ENCODE results near the gene AGBL2. TPM values are rescaled to one million over a fixed set of nuclear protein-coding genes. Genes with fewer than 3 reads are reported as not detected.

AGBL2 gene
- total and polyA plus RNA-seq, 9 of the 15 experiments (the other 6 are each of a cell fraction or from before 2014, with no cell fraction given), result 0.57 to 6.5 (median 1.3) TPM

DNA sequence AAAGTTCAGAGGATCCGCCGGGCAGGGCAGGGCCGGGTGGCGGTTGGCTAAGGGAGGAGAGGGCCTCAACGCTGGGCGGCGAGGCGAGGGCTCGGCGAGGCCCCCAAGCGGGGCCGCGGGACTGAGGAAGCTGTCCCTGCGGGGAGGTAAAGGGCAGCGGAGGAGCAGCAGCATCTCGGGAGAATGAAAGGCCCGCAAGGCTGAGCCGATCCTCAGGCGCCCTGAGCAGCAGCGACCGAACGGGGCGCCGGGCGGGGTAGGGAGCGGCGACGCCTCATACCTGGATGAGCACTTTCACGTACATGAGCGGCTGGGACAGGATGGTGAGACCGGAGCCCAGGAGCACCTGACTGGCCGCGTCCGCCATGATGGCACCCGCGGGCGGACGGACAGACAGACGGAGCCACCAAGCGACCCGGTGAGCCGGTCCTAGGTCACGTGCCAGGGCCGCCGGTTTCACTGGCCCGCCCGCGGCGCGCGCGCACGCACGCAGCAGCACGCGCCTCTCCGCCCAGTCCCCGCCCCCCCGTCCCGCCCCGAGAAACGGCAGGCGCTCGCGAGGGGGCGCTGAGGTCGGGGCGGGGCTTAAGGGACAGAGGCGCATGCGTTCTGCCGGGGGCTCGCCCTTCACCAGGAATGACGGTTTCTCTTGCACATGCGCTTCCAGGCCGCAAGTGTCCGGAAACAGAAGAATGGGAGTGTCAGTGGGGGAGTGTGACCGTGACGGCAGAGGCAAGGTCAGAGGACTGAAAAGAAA lies 72.9 kb downstream of the AGBL2 start, which contains the start of gene MTCH2 (continued):
- TF ChIP-seq, protein P1, sequence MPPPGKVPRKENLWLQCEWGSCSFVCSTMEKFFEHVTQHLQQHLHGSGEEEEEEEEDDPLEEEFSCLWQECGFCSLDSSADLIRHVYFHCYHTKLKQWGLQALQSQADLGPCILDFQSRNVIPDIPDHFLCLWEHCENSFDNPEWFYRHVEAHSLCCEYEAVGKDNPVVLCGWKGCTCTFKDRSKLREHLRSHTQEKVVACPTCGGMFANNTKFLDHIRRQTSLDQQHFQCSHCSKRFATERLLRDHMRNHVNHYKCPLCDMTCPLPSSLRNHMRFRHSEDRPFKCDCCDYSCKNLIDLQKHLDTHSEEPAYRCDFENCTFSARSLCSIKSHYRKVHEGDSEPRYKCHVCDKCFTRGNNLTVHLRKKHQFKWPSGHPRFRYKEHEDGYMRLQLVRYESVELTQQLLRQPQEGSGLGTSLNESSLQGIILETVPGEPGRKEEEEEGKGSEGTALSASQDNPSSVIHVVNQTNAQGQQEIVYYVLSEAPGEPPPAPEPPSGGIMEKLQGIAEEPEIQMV (tag; conservative IDR thresholded peaks at IDR 0.05; ENCODE audit: low read depth), result no peak
- TF ChIP-seq XRCC3 (IDR thresholded peaks at IDR 0.05), result no peak
- TF ChIP-seq, protein P2, sequence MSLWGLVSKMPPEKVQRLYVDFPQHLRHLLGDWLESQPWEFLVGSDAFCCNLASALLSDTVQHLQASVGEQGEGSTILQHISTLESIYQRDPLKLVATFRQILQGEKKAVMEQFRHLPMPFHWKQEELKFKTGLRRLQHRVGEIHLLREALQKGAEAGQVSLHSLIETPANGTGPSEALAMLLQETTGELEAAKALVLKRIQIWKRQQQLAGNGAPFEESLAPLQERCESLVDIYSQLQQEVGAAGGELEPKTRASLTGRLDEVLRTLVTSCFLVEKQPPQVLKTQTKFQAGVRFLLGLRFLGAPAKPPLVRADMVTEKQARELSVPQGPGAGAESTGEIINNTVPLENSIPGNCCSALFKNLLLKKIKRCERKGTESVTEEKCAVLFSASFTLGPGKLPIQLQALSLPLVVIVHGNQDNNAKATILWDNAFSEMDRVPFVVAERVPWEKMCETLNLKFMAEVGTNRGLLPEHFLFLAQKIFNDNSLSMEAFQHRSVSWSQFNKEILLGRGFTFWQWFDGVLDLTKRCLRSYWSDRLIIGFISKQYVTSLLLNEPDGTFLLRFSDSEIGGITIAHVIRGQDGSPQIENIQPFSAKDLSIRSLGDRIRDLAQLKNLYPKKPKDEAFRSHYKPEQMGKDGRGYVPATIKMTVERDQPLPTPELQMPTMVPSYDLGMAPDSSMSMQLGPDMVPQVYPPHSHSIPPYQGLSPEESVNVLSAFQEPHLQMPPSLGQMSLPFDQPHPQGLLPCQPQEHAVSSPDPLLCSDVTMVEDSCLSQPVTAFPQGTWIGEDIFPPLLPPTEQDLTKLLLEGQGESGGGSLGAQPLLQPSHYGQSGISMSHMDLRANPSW (CRISPR knock-in tag; IDR thresholded peaks at IDR 0.05), result no peak
- TF ChIP-seq, protein P3, sequence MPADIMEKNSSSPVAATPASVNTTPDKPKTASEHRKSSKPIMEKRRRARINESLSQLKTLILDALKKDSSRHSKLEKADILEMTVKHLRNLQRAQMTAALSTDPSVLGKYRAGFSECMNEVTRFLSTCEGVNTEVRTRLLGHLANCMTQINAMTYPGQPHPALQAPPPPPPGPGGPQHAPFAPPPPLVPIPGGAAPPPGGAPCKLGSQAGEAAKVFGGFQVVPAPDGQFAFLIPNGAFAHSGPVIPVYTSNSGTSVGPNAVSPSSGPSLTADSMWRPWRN (IDR thresholded peaks at IDR 0.05; ENCODE audit: low read depth), result peak; percentile 94
- TF ChIP-seq ZNF217 (CRISPR knock-in tag; IDR thresholded peaks at IDR 0.05), result no peak
- peak; percentile 51; the same call in 1 of the 2 replicates for TF ChIP-seq KLF1 (tag; IDR thresholded peaks at IDR 0.05)
- TF ChIP-seq HDAC6 (IDR thresholded peaks at IDR 0.05; ENCODE audit: low read depth, low read length), result no peak
- TF ChIP-seq, protein P4, sequence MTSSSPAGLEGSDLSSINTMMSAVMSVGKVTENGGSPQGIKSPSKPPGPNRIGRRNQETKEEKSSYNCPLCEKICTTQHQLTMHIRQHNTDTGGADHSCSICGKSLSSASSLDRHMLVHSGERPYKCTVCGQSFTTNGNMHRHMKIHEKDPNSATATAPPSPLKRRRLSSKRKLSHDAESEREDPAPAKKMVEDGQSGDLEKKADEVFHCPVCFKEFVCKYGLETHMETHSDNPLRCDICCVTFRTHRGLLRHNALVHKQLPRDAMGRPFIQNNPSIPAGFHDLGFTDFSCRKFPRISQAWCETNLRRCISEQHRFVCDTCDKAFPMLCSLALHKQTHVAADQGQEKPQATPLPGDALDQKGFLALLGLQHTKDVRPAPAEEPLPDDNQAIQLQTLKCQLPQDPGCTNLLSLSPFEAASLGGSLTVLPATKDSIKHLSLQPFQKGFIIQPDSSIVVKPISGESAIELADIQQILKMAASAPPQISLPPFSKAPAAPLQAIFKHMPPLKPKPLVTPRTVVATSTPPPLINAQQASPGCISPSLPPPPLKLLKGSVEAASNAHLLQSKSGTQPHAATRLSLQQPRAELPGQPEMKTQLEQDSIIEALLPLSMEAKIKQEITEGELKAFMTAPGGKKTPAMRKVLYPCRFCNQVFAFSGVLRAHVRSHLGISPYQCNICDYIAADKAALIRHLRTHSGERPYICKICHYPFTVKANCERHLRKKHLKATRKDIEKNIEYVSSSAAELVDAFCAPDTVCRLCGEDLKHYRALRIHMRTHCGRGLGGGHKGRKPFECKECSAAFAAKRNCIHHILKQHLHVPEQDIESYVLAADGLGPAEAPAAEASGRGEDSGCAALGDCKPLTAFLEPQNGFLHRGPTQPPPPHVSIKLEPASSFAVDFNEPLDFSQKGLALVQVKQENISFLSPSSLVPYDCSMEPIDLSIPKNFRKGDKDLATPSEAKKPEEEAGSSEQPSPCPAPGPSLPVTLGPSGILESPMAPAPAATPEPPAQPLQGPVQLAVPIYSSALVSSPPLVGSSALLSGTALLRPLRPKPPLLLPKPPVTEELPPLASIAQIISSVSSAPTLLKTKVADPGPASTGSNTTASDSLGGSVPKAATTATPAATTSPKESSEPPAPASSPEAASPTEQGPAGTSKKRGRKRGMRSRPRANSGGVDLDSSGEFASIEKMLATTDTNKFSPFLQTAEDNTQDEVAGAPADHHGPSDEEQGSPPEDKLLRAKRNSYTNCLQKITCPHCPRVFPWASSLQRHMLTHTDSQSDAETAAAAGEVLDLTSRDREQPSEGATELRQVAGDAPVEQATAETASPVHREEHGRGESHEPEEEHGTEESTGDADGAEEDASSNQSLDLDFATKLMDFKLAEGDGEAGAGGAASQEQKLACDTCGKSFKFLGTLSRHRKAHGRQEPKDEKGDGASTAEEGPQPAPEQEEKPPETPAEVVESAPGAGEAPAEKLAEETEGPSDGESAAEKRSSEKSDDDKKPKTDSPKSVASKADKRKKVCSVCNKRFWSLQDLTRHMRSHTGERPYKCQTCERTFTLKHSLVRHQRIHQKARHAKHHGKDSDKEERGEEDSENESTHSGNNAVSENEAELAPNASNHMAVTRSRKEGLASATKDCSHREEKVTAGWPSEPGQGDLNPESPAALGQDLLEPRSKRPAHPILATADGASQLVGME (CRISPR knock-in tag; IDR thresholded peaks at IDR 0.05), result no peak
- TF ChIP-seq EGR1 (conservative IDR thresholded peaks at IDR 0.05), result 0 out of 2 replicates have a peak, but pooled peaks have one; percentile 29
- TF ChIP-seq BRD9 (IDR thresholded peaks at IDR 0.05; ENCODE audit: low read depth, partially characterized antibody), result no peak
- TF ChIP-seq, protein P5, sequence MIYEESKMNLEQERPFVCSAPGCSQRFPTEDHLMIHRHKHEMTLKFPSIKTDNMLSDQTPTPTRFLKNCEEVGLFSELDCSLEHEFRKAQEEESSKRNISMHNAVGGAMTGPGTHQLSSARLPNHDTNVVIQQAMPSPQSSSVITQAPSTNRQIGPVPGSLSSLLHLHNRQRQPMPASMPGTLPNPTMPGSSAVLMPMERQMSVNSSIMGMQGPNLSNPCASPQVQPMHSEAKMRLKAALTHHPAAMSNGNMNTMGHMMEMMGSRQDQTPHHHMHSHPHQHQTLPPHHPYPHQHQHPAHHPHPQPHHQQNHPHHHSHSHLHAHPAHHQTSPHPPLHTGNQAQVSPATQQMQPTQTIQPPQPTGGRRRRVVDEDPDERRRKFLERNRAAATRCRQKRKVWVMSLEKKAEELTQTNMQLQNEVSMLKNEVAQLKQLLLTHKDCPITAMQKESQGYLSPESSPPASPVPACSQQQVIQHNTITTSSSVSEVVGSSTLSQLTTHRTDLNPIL (CRISPR knock-in tag; IDR thresholded peaks at IDR 0.05), result no peak
- TF ChIP-seq EZH2 (IDR thresholded peaks at IDR 0.05; ENCODE audit: borderline replicate concordance, low read depth, low read length), result no peak
- TF ChIP-seq SP1 (CRISPR knock-in tag; IDR thresholded peaks at IDR 0.05), result peak; percentile 84
- no peak for TF ChIP-seq PYGO2 (tag; IDR thresholded peaks at IDR 0.05)

Data from K562 (cell line).